Ishikawa (cell line): ENCODE data around the gene PRDM16.

ENCODE experiments used
- CEBPB ChIP-seq: IDR thresholded peaks from 2 replicates; pipeline ENCODE4 v1.6.1; 2012
- CREB1 ChIP-seq: IDR thresholded peaks from 2 replicates; pipeline ENCODE4 v1.6.1; 2012; ENCODE audit warnings: low read depth
- EP300 ChIP-seq: IDR thresholded peaks from 2 replicates; pipeline ENCODE4 v1.6.1; 2012; ENCODE audit warnings: borderline replicate concordance
- FOXM1 ChIP-seq: IDR thresholded peaks from 2 replicates; pipeline ENCODE4 v1.6.1; 2012; ENCODE audit warnings: low read depth, borderline replicate concordance
- MAX ChIP-seq: IDR thresholded peaks from 2 replicates; pipeline ENCODE4 v1.6.1; 2012
- NFIC ChIP-seq: IDR thresholded peaks from 2 replicates; pipeline ENCODE4 v1.6.1; 2012
- RAD21 ChIP-seq: IDR thresholded peaks from 2 replicates; pipeline ENCODE4 v1.6.1; 2012; ENCODE audit warnings: low read depth
- REST ChIP-seq: IDR thresholded peaks from 2 replicates; pipeline ENCODE4 v1.6.1; 2012; ENCODE audit warnings: low read depth, mild to moderate bottlenecking
- TAF1 ChIP-seq: IDR thresholded peaks from 2 replicates; pipeline ENCODE4 v1.6.1; 2012; ENCODE audit warnings: low read depth, mild to moderate bottlenecking
- TCF12 ChIP-seq: IDR thresholded peaks from 2 replicates; pipeline ENCODE4 v1.6.1; 2012; ENCODE audit warnings: low read depth
- TEAD4 ChIP-seq: IDR thresholded peaks from 2 replicates; pipeline ENCODE4 v1.6.1; 2012
- ZBTB7A ChIP-seq: IDR thresholded peaks from 2 replicates; pipeline ENCODE4 v1.6.1; 2012; ENCODE audit warnings: low read depth
- TF ChIP-seq, protein P1 (sequence below): IDR thresholded peaks from 2 replicates; pipeline ENCODE4 v1.6.1; 2012

- TF ChIP-seq TAF1 (no peak), TCF12 (no peak), TEAD4 (no peak), ZBTB7A (no peak), EP300 (no peak), FOXM1 (no peak), RAD21 (no peak), NFIC (no peak), MAX (no peak), CREB1 (no peak), REST (no peak), CEBPB (no peak)
- TF ChIP-seq, protein P1, sequence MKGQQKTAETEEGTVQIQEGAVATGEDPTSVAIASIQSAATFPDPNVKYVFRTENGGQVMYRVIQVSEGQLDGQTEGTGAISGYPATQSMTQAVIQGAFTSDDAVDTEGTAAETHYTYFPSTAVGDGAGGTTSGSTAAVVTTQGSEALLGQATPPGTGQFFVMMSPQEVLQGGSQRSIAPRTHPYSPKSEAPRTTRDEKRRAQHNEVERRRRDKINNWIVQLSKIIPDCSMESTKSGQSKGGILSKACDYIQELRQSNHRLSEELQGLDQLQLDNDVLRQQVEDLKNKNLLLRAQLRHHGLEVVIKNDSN = no peak
These were observed 284.9 kb downstream of the PRDM16 start for GRCh38 chr1:3353876-3354275.
